Measurements from ENCODE around the gene TCF12. TPM values are rescaled to one million over a fixed set of nuclear protein-coding genes. Genes with fewer than 3 reads are reported as not detected.
A peak's percentile ranks its signal among the peaks of the same experiment; 100 is the strongest.

Gene TCF12
- total RNA-seq, 1 donor from 2014 or later = 138 TPM

- intact Hi-C loops (cut with DNase I) = no loop called here
- DNase-seq (ENCODE audit: extremely low spot score in 2 of 2) = no peak
- no peaks in the 10 kb centered on the region for H3K27me3 ChIP-seq
- TF ChIP-seq POLR2AphosphoS5 (IDR thresholded peaks at IDR 0.05; ENCODE audit: insufficient read depth in 1 of 2, low read depth in 1 of 2) (no peak), CTCF (IDR thresholded peaks at IDR 0.05) (no peak), POLR2A (IDR thresholded peaks at IDR 0.05) (no peak)
- no peak overlapping the region for H3K27ac ChIP-seq
- H3K4me1 ChIP-seq = peaks cover 8% of the 10 kb centered on the region
- H3K9me3 ChIP-seq = no peaks in the 10 kb centered on the region
- H3K36me3 ChIP-seq = no peaks in the 10 kb centered on the region
- H3K4me3 ChIP-seq = no peak overlapping the region
Measured at GRCh38 chr15:57321973-57322601, 403.6 kb downstream of the TCF12 start.

GRCh38 chr15:57322602-57323250 lies 404.3 kb downstream of the TCF12 start:
- peak overlapping the region; percentile 68 for H3K27ac ChIP-seq
- intact Hi-C loops (cut with DNase I) = no loop called here
- H3K36me3 ChIP-seq = no peaks in the 10 kb centered on the region

GRCh38 chr15:57323299-57323805 lies 404.9 kb downstream of the TCF12 start:
- peaks cover 8% of the 10 kb centered on the region for H3K4me1 ChIP-seq
- peak overlapping the region; percentile 68 for H3K27ac ChIP-seq
- H3K27me3 ChIP-seq = no peaks in the 10 kb centered on the region
- H3K9me3 ChIP-seq = no peaks in the 10 kb centered on the region
- intact Hi-C loops (cut with DNase I) = no loop called here
- DNase-seq (ENCODE audit: extremely low spot score in 2 of 2) = no peak
- TF ChIP-seq POLR2AphosphoS5 (IDR thresholded peaks at IDR 0.05; ENCODE audit: insufficient read depth in 1 of 2, low read depth in 1 of 2) (no peak), POLR2A (IDR thresholded peaks at IDR 0.05) (no peak), CTCF (IDR thresholded peaks at IDR 0.05) (no peak)
- H3K4me3 ChIP-seq = no peak overlapping the region
- no peaks in the 10 kb centered on the region for H3K36me3 ChIP-seq

More at GRCh38 chr15:57322602-57323250, 404.3 kb downstream of the TCF12 start:
- Histone ChIP-seq H3K4me1 (peaks cover 8% of the 10 kb centered on the region), H3K27me3 (no peaks in the 10 kb centered on the region), H3K4me3 (no peak overlapping the region), H3K9me3 (no peaks in the 10 kb centered on the region)
- TF ChIP-seq POLR2A (IDR thresholded peaks at IDR 0.05) = no peak
- TF ChIP-seq CTCF (IDR thresholded peaks at IDR 0.05) = no peak
- TF ChIP-seq POLR2AphosphoS5 (IDR thresholded peaks at IDR 0.05; ENCODE audit: insufficient read depth in 1 of 2, low read depth in 1 of 2) = no peak
- no peak for DNase-seq (ENCODE audit: extremely low spot score in 2 of 2)

GRCh38 chr15:57323806-57324589 lies 405.6 kb downstream of the TCF12 start:
- DNase-seq (ENCODE audit: extremely low spot score in 2 of 2) = no peak
- Histone ChIP-seq H3K4me1 (peaks cover 8% of the 10 kb centered on the region), H3K9me3 (no peaks in the 10 kb centered on the region), H3K27me3 (no peaks in the 10 kb centered on the region), H3K36me3 (no peaks in the 10 kb centered on the region), H3K27ac (peak overlapping the region; percentile 68), H3K4me3 (no peak overlapping the region)
- TF ChIP-seq POLR2A (IDR thresholded peaks at IDR 0.05) (no peak), CTCF (IDR thresholded peaks at IDR 0.05) (no peak), POLR2AphosphoS5 (IDR thresholded peaks at IDR 0.05; ENCODE audit: insufficient read depth in 1 of 2, low read depth in 1 of 2) (no peak)
- intact Hi-C loops (cut with DNase I) = no loop called here
